GM12874 (cell line): ENCODE results near the gene SMIM35.

Experiments
- CTCF ChIP-seq: IDR thresholded peaks from 2 replicates; pipeline ENCODE4 v1.5.1; 2011; ENCODE audit warnings: low read depth, mild to moderate bottlenecking, control low read depth, low read length, moderate library complexity; ENCODE audit not compliant: insufficient read depth

The SMIM35 gene

GRCh38 chr11:118108513-118108912, 21.8 kb upstream of the SMIM35 start:
- no peak for TF ChIP-seq CTCF

DNA sequence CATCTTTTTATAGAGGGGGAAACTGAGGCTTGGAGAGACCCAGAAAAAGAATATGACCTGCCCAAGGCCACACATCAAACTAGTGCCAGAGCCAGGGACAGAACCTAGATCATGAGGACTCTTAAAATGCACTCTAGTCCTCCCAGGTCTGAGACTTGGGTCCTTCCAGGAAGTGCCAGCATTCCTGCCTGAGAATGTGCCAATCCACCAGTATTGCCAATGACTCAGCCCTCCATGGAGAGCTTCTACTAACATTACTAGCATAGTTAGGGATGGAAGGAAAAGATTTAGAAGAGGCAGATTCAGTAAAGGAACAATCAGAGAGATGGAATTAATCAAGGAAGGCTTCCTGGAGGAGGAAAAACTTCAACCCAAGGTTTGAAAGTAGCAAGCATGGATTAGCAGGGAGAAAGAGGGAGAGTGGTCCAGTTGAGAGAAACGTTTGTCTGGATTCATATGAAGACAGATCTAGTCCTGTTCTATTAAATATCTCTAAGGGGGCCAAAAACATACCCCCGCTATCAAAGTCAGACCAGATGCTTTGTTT, 20.1 kb upstream of the SMIM35 start:
- TF ChIP-seq CTCF = no peak

- TF ChIP-seq CTCF = no peak
Observed at GRCh38 chr11:118105657-118106305, 19.0 kb upstream of the SMIM35 start.

- no peak for TF ChIP-seq CTCF
Observed at GRCh38 chr11:118104491-118104890, 17.7 kb upstream of the SMIM35 start.

DNA sequence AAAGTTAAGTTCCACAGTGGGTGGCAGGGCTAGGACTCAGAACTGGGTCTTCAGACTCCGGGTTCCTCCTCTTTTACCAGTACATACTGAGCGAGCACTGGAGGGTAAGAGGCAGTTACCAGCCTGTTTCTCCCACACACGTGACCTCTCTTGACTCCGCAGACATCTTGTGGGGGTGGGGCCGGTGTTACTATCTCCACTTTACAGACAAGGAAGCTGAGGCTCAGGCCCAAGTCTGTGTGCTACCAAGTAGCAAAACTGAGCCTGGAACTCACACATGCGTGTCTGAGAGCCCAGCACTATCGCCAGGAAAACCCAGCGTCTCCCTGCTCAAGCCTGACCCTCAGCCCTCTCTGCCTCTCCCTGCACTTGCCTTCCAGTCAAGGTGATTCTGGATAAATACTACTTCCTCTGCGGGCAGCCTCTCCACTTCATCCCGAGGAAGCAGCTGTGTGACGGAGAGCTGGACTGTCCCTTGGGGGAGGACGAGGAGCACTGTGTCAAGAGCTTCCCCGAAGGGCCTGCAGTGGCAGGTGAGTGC, 16.0 kb upstream of the SMIM35 start:
- TF ChIP-seq CTCF = no peak

DNA sequence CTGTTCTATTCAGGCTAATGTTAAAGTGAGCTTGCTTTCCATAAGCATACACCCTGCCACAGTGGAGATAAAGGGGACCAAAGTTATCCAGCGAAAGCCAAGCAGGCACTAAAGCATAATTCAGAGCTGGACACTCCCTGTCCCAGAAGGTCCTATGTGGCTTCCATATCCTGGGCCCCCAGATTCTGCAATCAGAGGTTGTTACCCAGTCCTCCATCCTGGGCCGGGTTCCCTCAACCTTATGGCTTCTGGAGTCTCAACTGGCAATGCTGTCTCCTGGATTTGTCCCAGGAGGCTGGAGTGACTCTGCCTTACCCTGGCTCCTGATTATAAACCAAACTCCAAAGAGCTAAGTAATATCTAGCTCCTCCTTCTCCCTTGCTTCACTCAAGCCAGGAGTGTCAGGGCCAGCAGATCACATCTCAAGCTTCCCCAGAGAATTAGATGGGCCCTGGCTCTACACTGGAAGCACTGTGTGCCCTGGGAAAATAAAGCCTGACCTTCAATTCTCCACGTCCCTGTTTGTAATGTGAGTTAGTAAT, 14.0 kb upstream of the SMIM35 start:
- TF ChIP-seq CTCF = no peak

DNA sequence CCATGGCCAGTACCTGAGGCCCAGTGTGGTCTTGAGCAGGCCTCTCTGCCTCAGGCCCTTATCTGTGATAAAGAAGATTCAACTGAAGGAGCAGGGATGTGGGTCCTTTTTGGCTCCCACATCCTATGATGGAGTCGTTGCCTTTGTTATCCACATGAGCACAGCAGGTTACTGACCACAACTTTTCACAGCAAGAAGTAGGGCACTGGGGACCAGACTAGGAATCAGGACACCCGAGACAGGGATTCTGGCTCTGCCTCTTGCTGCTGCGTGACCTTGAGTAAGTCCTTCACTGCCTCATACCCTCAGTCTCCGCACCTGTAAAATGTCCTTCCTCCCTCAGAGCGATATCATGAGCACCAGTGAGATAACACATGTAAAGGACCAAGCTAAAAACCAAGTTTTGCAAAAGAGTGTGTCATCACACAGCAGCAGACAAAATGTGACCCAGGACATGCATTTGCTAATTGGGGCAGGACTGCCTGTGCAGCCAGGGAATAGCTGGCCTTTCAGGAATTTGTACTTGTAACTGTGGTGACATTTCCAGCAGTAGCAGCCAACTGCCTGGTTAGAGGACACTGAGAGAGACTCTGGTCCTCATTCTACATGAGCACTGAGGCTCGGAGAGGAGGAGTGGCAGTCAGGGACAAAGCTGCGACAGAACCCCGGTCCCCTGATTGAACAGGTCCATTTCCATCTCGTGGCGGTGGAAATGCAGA, 13.2 kb upstream of the SMIM35 start:
- no peak for TF ChIP-seq CTCF
